Calu3 (cell line): Measurements from ENCODE around the gene ERLIN1. TPM values are rescaled to one million over a fixed set of nuclear protein-coding genes. Genes with fewer than 3 reads are reported as not detected.

ENCODE experiments used
- BruUV-seq: library from RNA; stranded (reverse); fragments of 400-500 nt; replicated peaks from 2 replicates; lab custom pipeline; 2021; lab: Mats Ljungman, UMichigan
- CTCF ChIA-PET: fragments of 300-600 bp; sonication (Branson Sonifier 250); formaldehyde crosslinking; loops from one replicate; lab custom pipeline; 2022; ENCODE audit warnings: antibody characterized with exemption; lab: Charles Lee
- DNase-seq: peaks from one replicate; pipeline ENCODE4 v3.0.0; 2022
- H3K27ac Mint-ChIP-seq: one replicate; pipeline ENCODE4 v1.8.0; 2022; ENCODE audit warnings: mixed read lengths; ENCODE audit not compliant: unreplicated experiment
- H3K27me3 Mint-ChIP-seq: one replicate; pipeline ENCODE4 v1.8.0; 2022; ENCODE audit warnings: mixed read lengths; ENCODE audit not compliant: unreplicated experiment
- H3K36me3 Mint-ChIP-seq: one replicate; pipeline ENCODE4 v1.8.0; 2022; ENCODE audit warnings: mild to moderate bottlenecking, moderate library complexity, mixed read lengths; ENCODE audit not compliant: insufficient read depth, unreplicated experiment
- H3K4me1 Mint-ChIP-seq: one replicate; pipeline ENCODE4 v1.8.0; 2022; ENCODE audit warnings: mild to moderate bottlenecking, low read depth, mixed read lengths; ENCODE audit not compliant: unreplicated experiment
- H3K4me3 Mint-ChIP-seq: one replicate; pipeline ENCODE4 v1.8.0; 2022; ENCODE audit warnings: mild to moderate bottlenecking, low read depth, moderate library complexity, mixed read lengths; ENCODE audit not compliant: unreplicated experiment
- H3K9me3 Mint-ChIP-seq: one replicate; pipeline ENCODE4 v1.8.0; 2022; ENCODE audit warnings: low read depth, mixed read lengths; ENCODE audit not compliant: unreplicated experiment
- intact Hi-C: fragments of 100-400 bp; cut with micrococcal nuclease; formaldehyde crosslinking; loops from one replicate; pipeline ENCODE4 v1.10.0; 2022; ENCODE audit not compliant: unreplicated experiment
- total RNA-seq: library from RNA; stranded (reverse); gene quantifications from 2 replicates; pipeline ENCODE4 v1.2.3, GENCODE V29; 2022
- TF ChIP-seq, protein P1 (sequence below): fragments of 200-600 bp; IDR thresholded peaks from one replicate; pipeline ENCODE4 v1.8.0; 2022; ENCODE audit warnings: antibody characterized with exemption; ENCODE audit not compliant: unreplicated experiment

Gene ERLIN1
- total RNA-seq, 1 experiment from 2014 or later = 33.7 TPM

DNA sequence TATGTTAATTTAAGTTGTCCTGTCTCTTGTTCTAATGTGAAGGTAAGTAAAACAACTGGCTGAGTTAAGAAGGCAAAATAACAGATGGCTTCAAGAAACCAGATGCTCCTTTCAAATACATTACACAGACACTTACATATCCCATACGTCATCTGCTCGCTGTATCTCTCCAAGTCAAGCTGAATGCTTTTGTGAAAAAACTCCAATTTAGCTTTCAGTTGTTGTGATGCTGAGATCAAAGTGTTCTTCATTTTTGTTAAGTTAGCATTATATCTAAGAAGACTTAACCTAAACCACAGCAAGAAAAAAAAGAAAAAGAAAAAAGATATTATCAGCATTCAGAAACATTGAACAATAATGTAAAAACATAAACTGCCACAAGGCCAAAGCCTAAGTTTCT, 18.5 kb upstream of the ERLIN1 start:
- intact Hi-C loops = no loop called here
- CTCF ChIA-PET = no interaction called here
- TF ChIP-seq, protein P1, sequence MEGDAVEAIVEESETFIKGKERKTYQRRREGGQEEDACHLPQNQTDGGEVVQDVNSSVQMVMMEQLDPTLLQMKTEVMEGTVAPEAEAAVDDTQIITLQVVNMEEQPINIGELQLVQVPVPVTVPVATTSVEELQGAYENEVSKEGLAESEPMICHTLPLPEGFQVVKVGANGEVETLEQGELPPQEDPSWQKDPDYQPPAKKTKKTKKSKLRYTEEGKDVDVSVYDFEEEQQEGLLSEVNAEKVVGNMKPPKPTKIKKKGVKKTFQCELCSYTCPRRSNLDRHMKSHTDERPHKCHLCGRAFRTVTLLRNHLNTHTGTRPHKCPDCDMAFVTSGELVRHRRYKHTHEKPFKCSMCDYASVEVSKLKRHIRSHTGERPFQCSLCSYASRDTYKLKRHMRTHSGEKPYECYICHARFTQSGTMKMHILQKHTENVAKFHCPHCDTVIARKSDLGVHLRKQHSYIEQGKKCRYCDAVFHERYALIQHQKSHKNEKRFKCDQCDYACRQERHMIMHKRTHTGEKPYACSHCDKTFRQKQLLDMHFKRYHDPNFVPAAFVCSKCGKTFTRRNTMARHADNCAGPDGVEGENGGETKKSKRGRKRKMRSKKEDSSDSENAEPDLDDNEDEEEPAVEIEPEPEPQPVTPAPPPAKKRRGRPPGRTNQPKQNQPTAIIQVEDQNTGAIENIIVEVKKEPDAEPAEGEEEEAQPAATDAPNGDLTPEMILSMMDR = no peak
- Mint-ChIP-seq H3K36me3 (no peaks in the 10 kb centered on the region), H3K27me3 (no peaks in the 10 kb centered on the region), H3K27ac (no peak overlapping the region), H3K9me3 (no peaks in the 10 kb centered on the region), H3K4me3 (no peak overlapping the region), H3K4me1 (no peaks in the 10 kb centered on the region)
- no TSS peak for BruUV-seq
- no peak for DNase-seq

DNA sequence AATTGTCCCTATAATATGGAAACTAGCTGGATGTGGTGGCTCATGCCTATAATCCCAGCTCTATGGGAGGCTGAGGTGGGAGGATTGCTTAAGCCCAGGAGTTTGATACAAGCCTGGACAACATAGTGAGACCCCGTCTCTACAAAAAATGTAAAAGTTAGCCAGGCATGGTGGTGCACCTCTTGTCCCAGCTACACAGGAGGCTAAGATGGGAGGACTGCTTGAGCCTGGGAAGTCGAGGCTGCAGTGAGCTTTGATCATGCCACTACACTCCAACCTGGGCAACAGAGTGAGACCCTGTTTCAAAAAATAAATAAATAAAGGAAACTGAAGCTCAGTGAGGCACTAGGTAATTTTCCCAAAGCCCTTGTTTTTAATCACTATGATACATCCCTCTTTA, 15.7 kb upstream of the ERLIN1 start:
- no peak overlapping the region for H3K27ac Mint-ChIP-seq
- H3K36me3 Mint-ChIP-seq = no peaks in the 10 kb centered on the region
- no TSS peak for BruUV-seq
- no peaks in the 10 kb centered on the region for H3K27me3 Mint-ChIP-seq
- no peak overlapping the region for H3K4me3 Mint-ChIP-seq
- H3K4me1 Mint-ChIP-seq = no peaks in the 10 kb centered on the region
- TF ChIP-seq, protein P1 = no peak
- no peak for DNase-seq
- intact Hi-C loops = no loop called here
- H3K9me3 Mint-ChIP-seq = no peaks in the 10 kb centered on the region
- CTCF ChIA-PET = no interaction called here

DNA sequence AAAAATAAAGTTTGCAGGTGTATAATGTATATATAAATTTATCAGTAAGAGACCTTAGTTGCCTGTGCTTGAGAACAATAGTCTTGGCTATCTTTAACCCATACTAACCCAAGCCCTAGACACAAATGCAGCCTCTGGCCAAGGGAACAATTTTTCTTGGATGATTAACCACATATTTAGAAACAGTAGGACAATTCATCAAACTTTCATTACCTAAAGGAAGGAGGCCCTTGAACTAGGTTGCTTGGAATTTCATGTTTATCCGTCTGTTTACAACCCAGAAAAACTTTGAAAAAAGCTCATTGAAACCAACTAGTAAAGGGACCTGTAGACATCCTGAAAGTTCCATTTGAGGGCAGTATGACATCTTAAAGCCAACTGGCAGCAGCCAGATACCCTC, 8.9 kb upstream of the ERLIN1 start:
- H3K4me3 Mint-ChIP-seq = no peak overlapping the region
- TF ChIP-seq, protein P1 = no peak
- no peak overlapping the region for H3K27ac Mint-ChIP-seq
- no peaks in the 10 kb centered on the region for H3K27me3 Mint-ChIP-seq
- no peaks in the 10 kb centered on the region for H3K4me1 Mint-ChIP-seq
- DNase-seq = no peak
- CTCF ChIA-PET = no interaction called here
- no peaks in the 10 kb centered on the region for H3K9me3 Mint-ChIP-seq
- no TSS peak for BruUV-seq
- peaks cover 6% of the 10 kb centered on the region for H3K36me3 Mint-ChIP-seq
- intact Hi-C loops = no loop called here

GRCh38 chr10:100192350-100192749, 6.5 kb upstream of the ERLIN1 start:
- Mint-ChIP-seq H3K27ac (no peak overlapping the region), H3K27me3 (no peaks in the 10 kb centered on the region), H3K36me3 (peaks cover 6% of the 10 kb centered on the region), H3K4me1 (peaks cover 8% of the 10 kb centered on the region), H3K4me3 (no peak overlapping the region), H3K9me3 (no peaks in the 10 kb centered on the region)
- CTCF ChIA-PET = no interaction called here
- BruUV-seq = no TSS peak
- TF ChIP-seq, protein P1 = no peak
- no peak for DNase-seq
- intact Hi-C loops = no loop called here
